ENCODE data around the gene SP2.
"Not testable (repeated sequence)": the region's sequence is repeated elsewhere in the genome, so short reads cannot be mapped to it uniquely, and the experiment has no call there.

Gene SP2

DNA sequence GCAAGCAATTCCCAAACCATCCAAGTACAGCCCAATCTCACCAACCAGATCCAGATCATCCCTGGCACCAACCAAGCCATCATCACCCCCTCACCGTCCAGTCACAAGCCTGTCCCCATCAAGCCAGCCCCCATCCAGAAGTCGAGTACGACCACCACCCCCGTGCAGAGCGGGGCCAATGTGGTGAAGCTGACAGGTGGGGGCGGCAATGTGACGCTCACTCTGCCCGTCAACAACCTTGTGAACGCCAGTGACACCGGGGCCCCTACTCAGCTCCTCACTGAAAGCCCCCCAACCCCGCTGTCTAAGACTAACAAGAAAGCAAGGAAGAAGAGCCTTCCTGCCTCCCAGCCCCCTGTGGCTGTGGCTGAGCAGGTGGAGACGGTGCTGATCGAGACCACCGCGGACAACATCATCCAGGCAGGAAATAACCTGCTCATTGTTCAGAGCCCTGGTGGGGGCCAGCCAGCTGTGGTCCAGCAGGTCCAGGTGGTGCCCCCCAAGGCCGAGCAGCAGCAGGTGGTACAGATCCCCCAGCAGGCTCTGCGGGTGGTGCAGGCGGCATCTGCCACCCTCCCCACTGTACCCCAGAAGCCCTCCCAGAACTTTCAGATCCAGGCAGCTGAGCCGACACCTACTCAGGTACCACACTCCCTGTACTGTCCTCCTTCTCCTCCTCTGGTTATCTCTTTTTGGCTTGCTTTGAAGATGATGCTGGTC lies 20.6 kb downstream of the SP2 start:
- Histone ChIP-seq H3K4me3 (no peak overlapping the region), H3K9ac (no peak overlapping the region), H3K4me2 (no peak overlapping the region), H3K27me3 (no peaks in the 10 kb centered on the region), H3K4me1 (peaks cover 14 to 31% (median 20%) of the 10 kb centered on the region in 10 experiments), H3K9me3 (replicated peaks in 1 of 11) (no peaks in the 10 kb centered on the region), H3K27ac (0 out of 22 replicates have a peak overlapping the region, but pooled peaks of 1 of the 11 experiments have one; percentile 30), H4K20me1 (peaks cover 0 to 27% (median 10%) of the 10 kb centered on the region in 11 experiments; a peak in 10 of 22 replicates), H3K36me3 (peaks cover 43 to 78% (median 61%) of the 10 kb centered on the region in 11 experiments)
- no peak for TF ChIP-seq Cebpa-rat (IDR thresholded peaks at IDR 0.05)

GRCh38 chr17:47917581-47917980 lies 21.5 kb downstream of the SP2 start:
- Histone ChIP-seq H3K27ac (peak overlapping the region in 1 of 11 experiments; percentile 4; a peak in 1 of 22 replicates), H3K9ac (no peak overlapping the region), H3K4me2 (peak overlapping the region; percentile 6 to 85 (median 68); a peak in 20 of 22 replicates), H3K9me3 (replicated peaks in 1 of 11) (no peaks in the 10 kb centered on the region), H3K36me3 (peaks cover 40 to 84% (median 69%) of the 10 kb centered on the region in 11 experiments), H3K4me1 (peaks cover 14 to 31% (median 20%) of the 10 kb centered on the region in 10 experiments), H3K27me3 (no peaks in the 10 kb centered on the region), H3K4me3 (0 out of 20 replicates have a peak overlapping the region, but pooled peaks of 2 of the 10 experiments have one; percentile 8 to 35), H4K20me1 (peaks cover 0 to 19% (median 10%) of the 10 kb centered on the region in 11 experiments; a peak in 9 of 22 replicates)
- TF ChIP-seq Cebpa-rat (IDR thresholded peaks at IDR 0.05): no peak

GRCh38 chr17:47918006-47918405 lies 22.0 kb downstream of the SP2 start:
- Histone ChIP-seq H3K4me2 (peak overlapping the region; percentile 6 to 85 (median 68); a peak in 20 of 22 replicates), H3K4me3 (peak overlapping the region in 2 of 10 experiments; percentile 8 to 35; a peak in 1 of 20 replicates), H3K9me3 (replicated peaks in 1 of 11) (no peaks in the 10 kb centered on the region), H3K27me3 (no peaks in the 10 kb centered on the region), H3K4me1 (peaks cover 14 to 31% (median 20%) of the 10 kb centered on the region in 10 experiments), H4K20me1 (peaks cover 0 to 18% (median 10%) of the 10 kb centered on the region in 11 experiments; a peak in 9 of 22 replicates), H3K9ac (no peak overlapping the region), H3K27ac (peak overlapping the region in 1 of 11 experiments; percentile 4; a peak in 1 of 22 replicates), H3K36me3 (peaks cover 44 to 88% (median 73%) of the 10 kb centered on the region in 11 experiments)
- TF ChIP-seq Cebpa-rat (IDR thresholded peaks at IDR 0.05): 0 out of 22 replicates have a peak, but pooled peaks of 1 of the 11 experiments have one; percentile 31

- TF ChIP-seq Cebpa-rat (IDR thresholded peaks at IDR 0.05): no peak
- no peak overlapping the region for H3K9ac ChIP-seq
- H3K4me2 ChIP-seq: 0 out of 22 replicates have a peak overlapping the region, but pooled peaks of 1 of the 11 experiments have one; percentile 85
- H3K9me3 ChIP-seq (replicated peaks in 1 of 11): no peaks in the 10 kb centered on the region
- H3K4me3 ChIP-seq: no peak overlapping the region
- H4K20me1 ChIP-seq: peaks cover 0 to 13% (median 7%) of the 10 kb centered on the region in 11 experiments; a peak in 9 of 22 replicates
- peaks cover 14 to 31% (median 17%) of the 10 kb centered on the region in 10 experiments for H3K4me1 ChIP-seq
- peaks cover 54 to 98% (median 83%) of the 10 kb centered on the region in 11 experiments for H3K36me3 ChIP-seq
- H3K27ac ChIP-seq: no peak overlapping the region
- H3K27me3 ChIP-seq: no peaks in the 10 kb centered on the region
Measured at GRCh38 chr17:47918991-47919390, 23.0 kb downstream of the SP2 start.

- not testable (repeated sequence) for H3K27me3 ChIP-seq; H3K27ac ChIP-seq; H3K9me3 ChIP-seq (replicated peaks in 1 of 11); H4K20me1 ChIP-seq; H3K9ac ChIP-seq; H3K4me2 ChIP-seq; H3K4me3 ChIP-seq
- Histone ChIP-seq H3K4me1 (peaks cover 9 to 31% (median 13%) of the 10 kb centered on the region in 10 experiments; a peak in 19 of 20 replicates), H3K36me3 (peaks cover 57 to 100% (median 92%) of the 10 kb centered on the region in 11 experiments)
Measured at GRCh38 chr17:47919889-47920288, 23.9 kb downstream of the SP2 start.

GRCh38 chr17:47924785-47925677 lies 29.0 kb downstream of the SP2 start:
- peaks cover 0 to 12% (median 0%) of the 10 kb centered on the region in 11 experiments; a peak in 3 of 22 replicates for H4K20me1 ChIP-seq
- H3K4me1 ChIP-seq: 0 out of 20 replicates have a peak, but pooled peaks cover 0 to under 1% (median 0%) of the 10 kb centered on the region in 10 experiments
- no peaks in the 10 kb centered on the region for H3K9me3 ChIP-seq (replicated peaks in 1 of 11)
- H3K4me2 ChIP-seq: no peak overlapping the region
- H3K36me3 ChIP-seq: peaks cover 83 to 99% (median 96%) of the 10 kb centered on the region in 11 experiments
- H3K9ac ChIP-seq: no peak overlapping the region
- TF ChIP-seq Cebpa-rat (IDR thresholded peaks at IDR 0.05): no peak
- no peak overlapping the region for H3K27ac ChIP-seq
- H3K4me3 ChIP-seq: no peak overlapping the region
- no peaks in the 10 kb centered on the region for H3K27me3 ChIP-seq

GRCh38 chr17:47925678-47925988 lies 29.6 kb downstream of the SP2 start:
- Histone ChIP-seq H3K4me2 (no peak overlapping the region), H3K36me3 (peaks cover 88 to 100% (median 96%) of the 10 kb centered on the region in 11 experiments)

GRCh38 chr17:47927821-47928400 lies 31.9 kb downstream of the SP2 start:
- Histone ChIP-seq H3K36me3 (peaks cover 75 to 91% (median 80%) of the 10 kb centered on the region in 11 experiments), H3K4me2 (no peak overlapping the region), H3K9ac (no peak overlapping the region), H3K4me3 (no peak overlapping the region), H4K20me1 (peaks cover 0 to 12% (median 0%) of the 10 kb centered on the region in 11 experiments; a peak in 3 of 22 replicates), H3K4me1 (peaks cover 0 to 7% (median 0%) of the 10 kb centered on the region in 10 experiments; a peak in 2 of 20 replicates), H3K9me3 (replicated peaks in 1 of 11) (no peaks in the 10 kb centered on the region), H3K27me3 (no peaks in the 10 kb centered on the region), H3K27ac (no peak overlapping the region)
- TF ChIP-seq Cebpa-rat (IDR thresholded peaks at IDR 0.05): no peak

More at GRCh38 chr17:47925678-47925988, 29.6 kb downstream of the SP2 start:
- no peak overlapping the region for H3K4me3 ChIP-seq
- peaks cover 0 to 12% (median 0%) of the 10 kb centered on the region in 11 experiments; a peak in 3 of 22 replicates for H4K20me1 ChIP-seq
- TF ChIP-seq Cebpa-rat (IDR thresholded peaks at IDR 0.05): no peak
- H3K9me3 ChIP-seq (replicated peaks in 1 of 11): no peaks in the 10 kb centered on the region
- no peak overlapping the region for H3K9ac ChIP-seq
- no peaks in the 10 kb centered on the region for H3K4me1 ChIP-seq
- no peaks in the 10 kb centered on the region for H3K27me3 ChIP-seq
- H3K27ac ChIP-seq: no peak overlapping the region
